GM18526 (cell line): Measurements from ENCODE around the gene ALG8.

Experiments
- POLR2A ChIP-seq: IDR thresholded peaks from 3 replicates; pipeline ENCODE4 v1.6.1; 2011; ENCODE audit not compliant: insufficient read length; ENCODE audit errors: extremely low read depth

The ALG8 gene

DNA sequence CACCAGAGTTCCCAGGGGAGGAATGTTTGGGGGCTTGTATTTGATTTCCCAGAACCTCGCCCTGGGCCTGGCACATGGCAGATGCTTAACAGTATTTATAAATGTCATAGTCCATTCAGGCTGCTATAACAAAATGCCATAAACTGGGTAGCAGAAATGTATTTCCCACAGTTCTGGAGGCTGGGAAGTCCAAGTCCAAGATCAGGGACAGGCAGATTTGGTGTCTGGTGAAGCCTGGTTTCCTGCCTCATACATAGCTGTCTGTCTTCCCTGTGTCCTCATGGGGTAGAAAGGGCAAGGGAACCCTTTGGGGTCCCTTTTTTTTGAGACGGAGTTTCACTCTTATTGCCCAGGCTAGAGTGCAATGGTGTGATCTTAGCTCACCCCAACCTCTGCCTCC lies 25.0 kb upstream of the ALG8 start:
- TF ChIP-seq POLR2A, result no peak

DNA sequence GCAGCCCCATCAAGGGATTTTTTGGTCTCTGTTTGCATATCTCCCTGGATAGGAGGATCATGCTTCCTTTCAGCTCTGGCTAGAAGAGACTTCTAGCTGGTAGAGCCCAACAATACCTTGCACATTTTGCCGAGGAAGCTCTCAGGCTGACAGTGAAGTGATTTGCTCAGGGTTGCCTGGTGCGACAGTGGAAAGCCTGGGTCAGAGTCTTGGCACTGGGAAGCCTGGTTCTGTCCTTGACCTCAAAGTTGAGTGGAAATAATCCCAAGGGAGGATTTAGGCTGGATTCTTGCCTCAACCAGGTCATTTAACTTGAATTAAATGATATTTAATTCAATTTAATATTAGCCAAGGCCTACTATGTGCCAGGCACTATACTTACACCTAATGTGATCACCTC lies 24.4 kb upstream of the ALG8 start:
- TF ChIP-seq POLR2A, result no peak

DNA sequence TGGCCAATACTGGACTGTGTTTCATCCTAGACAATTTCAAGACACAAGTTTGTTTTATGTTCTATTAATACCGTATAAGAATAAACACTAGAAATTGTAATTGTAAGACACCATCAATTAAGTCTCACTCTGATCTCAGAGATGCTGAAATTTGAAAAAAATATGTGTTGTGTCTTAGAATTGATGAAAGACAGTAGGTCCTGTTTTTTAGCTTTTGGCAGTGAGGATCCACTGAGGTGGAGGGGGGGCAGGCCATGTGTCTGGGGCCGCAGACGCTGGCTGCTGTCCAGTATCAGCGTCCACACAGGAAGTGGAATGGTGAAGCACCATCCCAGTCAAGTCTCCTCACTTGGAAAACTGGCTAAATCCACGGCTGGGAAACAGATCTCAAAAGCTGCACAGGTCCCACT lies 22.5 kb upstream of the ALG8 start:
- TF ChIP-seq POLR2A, result no peak

DNA sequence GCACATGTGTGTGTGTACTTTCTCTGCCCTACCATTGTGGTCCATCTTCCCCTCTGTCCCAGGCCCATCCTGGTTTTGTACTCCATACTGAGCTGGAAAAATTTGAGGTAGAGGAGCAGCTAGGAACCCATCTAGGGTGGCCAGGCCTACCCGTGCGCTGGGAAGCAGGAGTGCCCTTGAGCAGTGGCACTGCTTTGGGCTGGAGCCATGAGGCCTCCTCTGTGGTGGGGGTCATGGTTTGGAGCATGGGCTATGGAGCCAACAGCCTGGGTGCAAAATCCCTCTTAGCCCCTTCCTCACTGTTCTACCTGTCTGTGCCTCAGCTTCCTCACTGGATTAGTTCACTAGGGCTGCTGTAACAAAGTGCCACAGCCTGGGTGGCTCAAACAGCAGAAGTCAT lies 21.9 kb upstream of the ALG8 start:
- TF ChIP-seq POLR2A, result no peak

DNA sequence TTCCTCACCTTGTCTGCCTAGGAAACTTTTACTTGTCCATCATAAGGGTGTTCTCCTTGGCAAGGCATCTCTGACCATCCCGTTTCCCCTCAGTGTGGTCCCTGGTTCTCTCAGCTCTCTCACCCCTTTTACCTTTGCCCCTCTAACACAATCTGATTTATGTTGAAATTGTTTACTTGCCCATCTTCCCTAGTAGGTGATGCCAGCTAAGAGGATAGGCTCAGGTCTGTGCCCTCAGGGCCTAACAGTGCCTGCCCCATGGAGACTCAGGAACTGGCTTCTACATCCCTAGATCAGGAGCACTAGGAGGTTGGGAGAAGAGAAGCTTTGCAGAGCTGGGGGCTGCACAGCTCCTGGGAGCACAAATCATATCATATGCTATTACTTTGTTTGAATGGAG lies 21.1 kb upstream of the ALG8 start:
- no peak for TF ChIP-seq POLR2A

DNA sequence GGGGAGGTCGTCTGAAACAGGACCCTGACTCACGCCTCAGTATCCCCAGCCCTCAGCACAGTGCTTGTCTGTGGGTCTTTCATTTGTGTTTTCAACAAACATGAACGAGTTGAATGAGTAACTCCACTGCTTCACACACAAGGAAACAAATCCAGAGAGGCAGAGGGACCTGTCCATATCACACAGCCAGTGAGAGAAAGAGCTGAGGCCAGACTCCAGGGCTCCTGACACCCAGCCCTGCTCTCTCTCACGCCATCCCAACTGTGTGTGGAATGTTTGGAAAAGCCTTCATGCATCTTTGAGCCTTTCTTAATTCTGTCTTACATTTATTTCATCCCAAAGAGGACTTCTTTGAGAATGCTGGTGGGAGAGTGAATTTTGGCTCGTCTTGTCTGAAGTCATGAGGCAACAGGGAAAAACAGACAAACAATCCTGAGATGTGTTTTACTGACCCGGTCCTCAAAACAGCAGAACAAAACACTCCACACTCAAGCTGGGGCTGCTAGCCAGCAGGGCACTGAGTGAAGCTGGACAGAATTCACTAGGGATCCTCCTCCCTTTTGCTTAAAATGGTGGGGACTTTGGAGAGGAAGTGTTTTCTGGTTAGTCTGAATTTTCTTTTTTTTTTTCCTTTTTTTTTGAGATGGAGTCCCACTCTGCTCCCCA lies 19.7 kb upstream of the ALG8 start:
- TF ChIP-seq POLR2A, result no peak

DNA sequence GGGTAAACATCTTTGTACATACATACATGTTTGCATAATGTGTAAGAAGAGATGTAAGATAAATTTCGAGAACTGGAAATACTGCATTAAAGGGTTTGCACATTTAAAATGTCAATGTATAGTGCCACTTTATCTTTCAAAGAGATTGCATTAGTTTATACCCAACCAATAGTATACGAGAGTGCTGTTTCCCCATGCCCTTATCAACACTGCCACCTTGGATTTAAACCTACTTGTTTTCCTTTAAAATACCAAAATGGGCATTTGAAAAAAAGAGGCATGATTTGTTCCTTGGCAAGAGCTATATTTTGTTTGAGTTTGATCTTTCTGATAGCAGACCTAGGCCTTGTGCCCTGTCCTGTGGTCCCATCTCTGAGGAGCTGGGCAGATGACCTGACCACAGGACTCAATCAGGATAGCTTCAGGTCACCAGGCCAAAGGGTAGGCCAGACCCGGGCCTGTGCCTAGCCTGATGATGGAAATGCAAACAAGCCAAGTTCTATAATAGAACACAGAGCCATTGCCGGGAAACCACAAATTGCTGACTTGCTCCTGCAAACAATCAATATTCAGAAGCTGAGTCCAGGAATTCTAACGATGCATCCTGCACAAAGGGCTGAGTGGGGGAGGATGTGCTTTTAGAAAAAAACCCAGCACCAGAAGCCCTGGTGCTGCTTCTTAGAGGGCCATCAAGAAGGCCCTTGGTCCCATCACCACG lies 16.9 kb upstream of the ALG8 start:
- no peak for TF ChIP-seq POLR2A

DNA sequence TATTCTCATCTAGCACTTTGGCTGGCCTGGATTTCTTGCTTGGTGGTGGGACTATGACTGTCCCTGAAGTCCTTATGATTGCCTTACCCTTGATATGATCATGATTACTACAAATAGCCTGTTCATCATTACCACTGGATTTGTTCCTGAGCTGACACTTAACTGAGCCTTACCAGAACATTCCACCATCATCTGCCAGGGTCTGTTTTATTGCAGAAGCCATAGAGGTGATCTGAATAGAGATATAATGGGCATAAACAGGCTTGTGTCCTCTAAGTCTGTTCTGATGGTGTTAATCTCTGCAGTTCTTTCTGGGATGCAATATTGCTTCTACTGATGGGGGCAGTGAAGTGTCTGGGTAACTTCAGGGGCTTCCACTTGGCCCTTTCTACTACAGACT lies 12.4 kb upstream of the ALG8 start:
- TF ChIP-seq POLR2A, result no peak

DNA sequence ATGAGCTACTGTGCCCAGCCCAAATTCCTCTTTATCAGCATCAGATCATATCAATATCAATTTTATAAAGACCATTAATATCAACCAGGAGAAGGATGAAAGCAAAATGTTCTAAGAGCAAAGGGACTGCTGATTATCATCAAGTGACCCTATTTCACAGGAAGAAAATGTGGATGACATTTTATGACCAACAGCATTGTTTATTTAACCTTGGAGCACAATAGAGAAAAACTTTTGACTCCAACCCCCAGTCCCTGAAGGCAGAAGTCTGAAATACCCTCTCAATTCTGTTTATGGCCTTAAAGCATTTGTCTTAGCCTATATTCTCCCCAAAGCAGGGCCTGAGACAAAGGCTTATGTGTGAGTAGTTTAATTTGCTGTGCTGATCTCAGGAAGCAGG lies 11.3 kb upstream of the ALG8 start:
- TF ChIP-seq POLR2A, result no peak

DNA sequence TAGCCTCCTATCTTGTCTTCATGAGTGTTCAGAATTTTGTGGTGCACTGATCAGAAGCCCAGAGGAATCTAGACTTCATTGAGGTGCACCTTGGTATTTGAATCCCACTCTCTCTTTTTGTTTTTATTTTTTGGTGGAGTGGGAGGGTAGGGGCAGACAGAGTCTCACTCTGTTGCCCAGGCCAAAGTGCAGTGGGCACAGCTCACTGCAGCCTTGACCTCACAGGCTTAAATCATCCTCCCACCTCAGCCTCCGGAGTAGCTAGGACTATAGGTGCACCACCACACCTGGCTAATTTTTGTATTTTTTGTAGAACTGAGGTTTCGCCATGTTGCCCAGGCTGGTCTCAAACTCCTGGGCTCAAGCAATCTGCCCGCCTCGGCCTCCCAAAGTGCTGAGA lies 10.9 kb upstream of the ALG8 start:
- TF ChIP-seq POLR2A, result no peak

DNA sequence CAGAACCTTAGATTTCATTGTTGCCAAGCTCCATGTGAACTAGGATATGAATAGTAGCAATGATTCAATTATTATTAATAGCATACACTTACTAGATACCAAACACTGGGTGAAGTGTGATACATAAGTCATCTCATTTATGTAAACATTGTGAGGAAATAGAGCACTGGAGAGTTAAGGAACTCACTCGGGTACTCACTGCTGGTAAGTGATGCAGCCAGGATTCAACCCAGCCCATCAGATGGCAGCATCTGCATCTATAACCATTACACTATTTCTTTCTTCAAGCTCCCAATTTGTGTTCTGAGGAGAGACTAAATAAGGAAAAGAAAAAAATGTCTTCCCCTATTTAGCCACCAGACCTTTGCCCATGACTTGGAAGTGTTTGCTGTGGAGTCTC lies 10.2 kb upstream of the ALG8 start:
- no peak for TF ChIP-seq POLR2A

DNA sequence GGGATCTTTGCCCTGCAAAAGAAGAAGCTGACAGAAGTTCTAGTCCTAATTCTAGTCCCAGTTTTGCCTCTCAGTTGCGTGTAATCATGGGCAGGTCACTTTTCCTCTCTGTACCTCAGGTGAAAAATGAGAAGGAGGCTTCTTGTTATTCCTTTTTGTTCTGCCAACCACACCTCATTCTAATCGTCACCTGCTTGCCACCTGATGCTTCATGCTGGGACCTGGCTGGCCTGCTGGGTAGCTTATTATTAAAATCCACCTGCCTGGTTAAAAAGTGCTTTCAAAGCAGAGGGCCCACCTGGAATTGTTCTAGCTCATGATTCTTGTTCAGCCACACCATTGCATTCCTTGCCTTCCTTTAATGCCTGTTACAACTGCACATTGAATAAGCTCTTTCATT lies 8.4 kb upstream of the ALG8 start:
- no peak for TF ChIP-seq POLR2A

DNA sequence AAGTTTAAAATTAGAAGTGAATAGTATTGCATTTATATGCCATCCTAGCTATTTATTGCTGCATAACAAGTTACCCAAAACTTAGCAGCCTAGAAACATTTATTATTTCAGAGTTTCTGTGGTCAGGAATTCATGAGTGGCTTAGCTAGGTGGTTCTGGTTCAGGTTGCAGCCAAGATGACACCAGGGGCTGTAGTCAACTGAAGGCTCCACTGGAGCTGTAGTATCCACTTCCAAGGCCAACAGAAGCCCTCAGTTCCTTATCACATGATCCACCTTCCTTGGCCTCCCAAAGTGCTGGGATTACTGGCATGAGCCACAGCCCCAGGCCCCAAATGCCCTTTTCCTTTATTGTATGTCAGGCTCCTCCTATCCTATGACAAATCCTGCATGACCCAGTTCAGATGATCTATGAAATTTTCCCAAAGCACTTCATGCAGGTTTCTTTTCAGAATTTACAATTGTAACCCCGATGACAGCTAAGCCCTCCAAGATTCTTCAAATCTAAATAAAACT lies 6.1 kb upstream of the ALG8 start:
- TF ChIP-seq POLR2A, result no peak

DNA sequence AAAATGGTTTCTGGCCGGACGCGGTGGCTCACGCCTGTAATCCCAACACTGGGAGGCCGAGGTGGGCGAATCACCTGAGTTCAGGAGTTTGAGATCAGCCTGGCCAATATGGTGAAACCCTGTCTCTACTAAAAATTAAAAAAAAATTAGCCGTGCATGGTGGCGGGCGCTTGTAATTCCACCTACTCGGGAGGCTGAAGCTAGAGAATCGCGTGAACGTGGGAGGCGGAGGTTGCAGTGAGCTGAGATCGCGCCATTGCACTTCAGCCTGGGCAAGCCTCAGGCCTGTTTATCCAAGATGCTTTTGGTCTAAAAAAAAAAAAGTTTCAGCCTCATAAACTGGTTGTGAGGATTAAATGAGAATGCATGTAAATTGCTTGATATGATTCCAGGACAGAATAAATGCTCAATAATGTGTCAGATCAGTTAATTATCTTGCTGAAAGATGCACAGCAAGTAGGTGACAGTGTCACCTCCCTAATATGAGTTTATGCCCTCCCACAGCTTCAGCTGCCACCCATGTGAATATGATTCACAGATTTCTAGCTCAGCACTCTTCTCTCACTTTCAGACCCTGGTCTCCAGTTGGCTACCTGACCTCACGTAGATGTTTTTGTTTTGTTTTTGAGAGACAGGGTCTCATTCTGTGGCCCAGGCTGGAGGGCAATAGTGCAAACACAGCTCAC lies 1.1 kb upstream of the ALG8 start:
- TF ChIP-seq POLR2A, result no peak

DNA sequence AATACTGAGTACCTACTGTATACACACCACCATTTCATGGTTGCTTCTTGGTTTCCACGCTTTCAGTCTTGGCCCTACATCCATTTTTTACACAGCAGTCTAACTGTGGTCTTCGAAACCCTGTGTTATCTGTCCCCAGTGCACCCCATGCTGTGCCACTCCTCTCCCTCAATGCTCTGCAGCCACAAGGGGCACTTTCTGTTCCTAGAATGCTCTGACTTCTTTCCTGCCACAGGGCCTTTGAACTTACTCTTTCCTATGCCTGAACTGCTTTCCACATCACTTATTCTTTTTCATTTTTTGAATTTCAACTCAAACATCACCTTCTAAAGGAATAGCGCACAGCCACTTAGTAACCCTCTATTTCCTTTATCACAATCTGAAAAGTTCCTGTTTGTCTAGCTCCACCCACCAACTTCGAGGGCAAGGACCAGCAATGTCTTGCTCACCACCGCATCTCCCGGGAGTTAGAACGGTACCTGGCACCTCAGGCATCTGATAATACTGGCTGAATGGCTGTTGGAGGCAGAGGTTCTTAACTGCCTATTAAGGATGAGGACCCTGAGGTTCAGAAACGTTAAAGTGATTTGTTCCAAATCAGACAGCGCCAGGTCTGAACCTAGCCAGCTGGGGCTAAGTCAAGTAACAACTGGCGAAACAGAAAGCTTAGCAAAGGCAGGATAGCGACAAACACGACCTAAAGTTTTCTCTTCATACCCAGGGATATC lies 568 bp downstream of the ALG8 start:
- no peak for TF ChIP-seq POLR2A

DNA sequence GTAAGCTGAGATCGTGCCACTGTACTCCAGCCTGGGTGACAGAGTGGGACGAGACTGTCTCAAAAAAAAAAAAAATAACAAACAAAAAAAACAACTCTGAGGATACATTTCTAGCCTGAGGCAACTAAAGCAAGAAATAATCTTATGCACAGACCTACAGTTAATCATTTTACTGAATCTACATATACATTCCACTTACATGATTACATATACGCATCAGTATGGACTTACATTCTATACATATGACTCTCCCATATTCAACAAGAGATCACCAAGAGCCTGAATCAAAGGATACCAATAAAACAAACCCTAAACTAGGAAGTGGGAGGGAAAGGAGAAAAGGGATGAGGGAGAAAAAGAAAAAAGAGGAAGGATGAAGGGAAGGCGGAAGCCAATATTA lies 1.1 kb downstream of the ALG8 start:
- no peak for TF ChIP-seq POLR2A

DNA sequence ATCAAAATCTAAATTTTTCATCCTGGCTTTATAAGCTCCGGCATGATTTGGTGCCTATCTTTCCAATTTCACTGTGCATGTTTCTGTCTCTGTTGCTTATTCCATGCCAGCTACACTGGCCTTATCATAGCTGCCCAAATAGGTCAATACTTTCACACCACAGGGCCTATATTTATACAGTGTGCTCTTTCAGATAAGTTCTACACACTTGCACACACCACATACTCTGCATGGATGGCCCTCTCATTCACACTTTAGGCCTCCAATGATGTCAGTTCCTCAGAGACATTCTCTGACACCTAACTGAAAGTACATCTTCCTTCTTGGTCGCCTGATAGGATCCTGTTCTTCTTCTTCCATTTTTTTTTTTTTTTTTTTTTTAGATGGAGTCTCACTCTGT lies 7.0 kb downstream of the ALG8 start:
- no peak for TF ChIP-seq POLR2A
